HL-60 (cell line): ENCODE results near the gene EYA4.
"Not testable (repeated sequence)": the region's sequence is repeated elsewhere in the genome, so short reads cannot be mapped to it uniquely, and the experiment has no call there.

ENCODE experiments used
- DNase-seq, 2 experiments: peaks; one replicate each; pipeline ENCODE4 v3.0.0-alpha.2; 2010 to 2020; ENCODE audit warnings: low read depth in 1 of 2, low spot score in 1 of 2
- H3K27ac ChIP-seq: fragments of 250-450 bp; sonication (Bioruptor Pico); replicated peaks from 2 replicates; pipeline ENCODE4 v1.5.1; 2020; ENCODE audit warnings: mild to moderate bottlenecking, moderate library complexity
- H3K27me3 ChIP-seq: fragments of 250-450 bp; sonication (Bioruptor Pico); 2 replicates; pipeline ENCODE4 v1.5.1; 2021; ENCODE audit warnings: mild to moderate bottlenecking, moderate library complexity; ENCODE audit not compliant: insufficient read depth, poor library complexity, severe bottlenecking
- H3K4me3 ChIP-seq: replicated peaks from 2 replicates; pipeline ENCODE4 v1.5.1; 2011; ENCODE audit warnings: mild to moderate bottlenecking, control low read depth, low read length; ENCODE audit not compliant: insufficient read depth
- GABPA ChIP-seq: IDR thresholded peaks from 2 replicates; pipeline ENCODE4 v1.6.1; 2012; ENCODE audit warnings: low read depth
- POLR2AphosphoS5 ChIP-seq: IDR thresholded peaks from 2 replicates; pipeline ENCODE4 v1.6.1; 2012; ENCODE audit warnings: low read depth
- REST ChIP-seq: IDR thresholded peaks from 2 replicates; pipeline ENCODE4 v1.6.1; 2012; ENCODE audit warnings: low read depth; ENCODE audit not compliant: insufficient replicate concordance
- SPI1 ChIP-seq: IDR thresholded peaks from 2 replicates; pipeline ENCODE4 v1.6.1; 2012; ENCODE audit warnings: low read depth, mild to moderate bottlenecking, borderline replicate concordance
- TF ChIP-seq, protein P1 (sequence below): IDR thresholded peaks from one replicate; pipeline ENCODE4 v1.5.1; 2011; ENCODE audit warnings: low read length, control low read depth, inconsistent platforms; ENCODE audit not compliant: insufficient read depth

Gene EYA4

GRCh38 chr6:133551847-133552341 lies 310.7 kb downstream of the EYA4 start:
- TF ChIP-seq GABPA: no peak
- TF ChIP-seq, protein P1, sequence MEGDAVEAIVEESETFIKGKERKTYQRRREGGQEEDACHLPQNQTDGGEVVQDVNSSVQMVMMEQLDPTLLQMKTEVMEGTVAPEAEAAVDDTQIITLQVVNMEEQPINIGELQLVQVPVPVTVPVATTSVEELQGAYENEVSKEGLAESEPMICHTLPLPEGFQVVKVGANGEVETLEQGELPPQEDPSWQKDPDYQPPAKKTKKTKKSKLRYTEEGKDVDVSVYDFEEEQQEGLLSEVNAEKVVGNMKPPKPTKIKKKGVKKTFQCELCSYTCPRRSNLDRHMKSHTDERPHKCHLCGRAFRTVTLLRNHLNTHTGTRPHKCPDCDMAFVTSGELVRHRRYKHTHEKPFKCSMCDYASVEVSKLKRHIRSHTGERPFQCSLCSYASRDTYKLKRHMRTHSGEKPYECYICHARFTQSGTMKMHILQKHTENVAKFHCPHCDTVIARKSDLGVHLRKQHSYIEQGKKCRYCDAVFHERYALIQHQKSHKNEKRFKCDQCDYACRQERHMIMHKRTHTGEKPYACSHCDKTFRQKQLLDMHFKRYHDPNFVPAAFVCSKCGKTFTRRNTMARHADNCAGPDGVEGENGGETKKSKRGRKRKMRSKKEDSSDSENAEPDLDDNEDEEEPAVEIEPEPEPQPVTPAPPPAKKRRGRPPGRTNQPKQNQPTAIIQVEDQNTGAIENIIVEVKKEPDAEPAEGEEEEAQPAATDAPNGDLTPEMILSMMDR: no peak
- no peak for TF ChIP-seq SPI1
- no peak for TF ChIP-seq REST
- no peak for TF ChIP-seq POLR2AphosphoS5
- no peak overlapping the region for H3K4me3 ChIP-seq
- no peaks in the 10 kb centered on the region for H3K27me3 ChIP-seq
- no peak overlapping the region for H3K27ac ChIP-seq
- DNase-seq: no peak

DNA sequence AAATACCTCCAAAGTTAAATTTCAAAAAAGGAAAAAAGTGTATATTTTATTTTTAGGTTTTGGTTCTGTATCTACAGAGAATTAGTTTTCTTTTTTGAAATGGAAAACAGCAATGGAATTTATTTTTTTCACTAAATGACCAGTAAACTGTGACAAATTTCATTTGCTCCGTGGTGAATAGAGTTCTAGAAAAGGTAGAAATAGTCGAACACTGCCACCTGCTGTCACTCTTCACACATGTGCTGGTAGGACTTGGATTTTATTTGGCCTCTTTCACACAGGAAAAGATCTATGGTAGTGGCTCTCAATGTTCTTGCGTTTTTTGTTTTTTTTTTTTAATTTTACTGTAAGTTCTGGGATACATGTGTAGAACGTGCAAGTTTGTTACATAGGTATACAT lies 312.5 kb downstream of the EYA4 start:
- peak in 1 of 2 experiments; percentile 32 for DNase-seq
- Histone ChIP-seq H3K27ac (no peak overlapping the region), H3K4me3 (no peak overlapping the region), H3K27me3 (no peaks in the 10 kb centered on the region)
- no peak for TF ChIP-seq POLR2AphosphoS5
- TF ChIP-seq SPI1: no peak
- TF ChIP-seq, protein P1: peak; percentile 14

- H3K27me3 ChIP-seq, H3K27ac ChIP-seq, DNase-seq, H3K4me3 ChIP-seq: not testable (repeated sequence)
Observed at GRCh38 chr6:133554121-133554520, 313.0 kb downstream of the EYA4 start.

GRCh38 chr6:133555685-133556084 lies 314.5 kb downstream of the EYA4 start:
- H3K27me3 ChIP-seq: no peaks in the 10 kb centered on the region
- no peak overlapping the region for H3K4me3 ChIP-seq
- DNase-seq: no peak
- TF ChIP-seq SPI1 (no peak), REST (no peak), POLR2AphosphoS5 (no peak), GABPA (no peak)
- TF ChIP-seq, protein P1: no peak
- H3K27ac ChIP-seq: no peak overlapping the region
